ENCODE data around the gene PHF14.

Gene PHF14

GRCh38 chr7:11005202-11005601, 31.5 kb downstream of the PHF14 start:
- in situ Hi-C loops (cut with MboI; ENCODE audit: low pct_unique_long_range_greater_than_20kb, low sequenced_read_pairs, unreplicated experiment), result no loop called here
- DNase-seq (ENCODE audit: low spot score), result no peak
- no peak for TF ChIP-seq CTCF (IDR thresholded peaks at IDR 0.05; ENCODE audit: extremely low read depth, insufficient read depth, missing control alignments)

- in situ Hi-C loops (cut with MboI; ENCODE audit: low pct_unique_long_range_greater_than_20kb, low sequenced_read_pairs, unreplicated experiment), result no loop called here
- no peak for TF ChIP-seq CTCF (IDR thresholded peaks at IDR 0.05; ENCODE audit: extremely low read depth, insufficient read depth, missing control alignments)
- no peak for DNase-seq (ENCODE audit: low spot score)
These were observed 32.6 kb downstream of the PHF14 start for GRCh38 chr7:11006291-11006690.

- DNase-seq (ENCODE audit: low spot score), result no peak
- in situ Hi-C loops (cut with MboI; ENCODE audit: low pct_unique_long_range_greater_than_20kb, low sequenced_read_pairs, unreplicated experiment), result no loop called here
- TF ChIP-seq CTCF (IDR thresholded peaks at IDR 0.05; ENCODE audit: extremely low read depth, insufficient read depth, missing control alignments), result no peak
These were observed 36.0 kb downstream of the PHF14 start for GRCh38 chr7:11009631-11010030.

- TF ChIP-seq CTCF (IDR thresholded peaks at IDR 0.05; ENCODE audit: extremely low read depth, insufficient read depth, missing control alignments), result no peak
- in situ Hi-C loops (cut with MboI; ENCODE audit: low pct_unique_long_range_greater_than_20kb, low sequenced_read_pairs, unreplicated experiment), result no loop called here
- DNase-seq (ENCODE audit: low spot score), result no peak
These were observed 47.8 kb downstream of the PHF14 start for GRCh38 chr7:11021468-11021867.

GRCh38 chr7:11026452-11027359, 53.0 kb downstream of the PHF14 start:
- DNase-seq (ENCODE audit: low spot score), result no peak
- no peak for TF ChIP-seq CTCF (IDR thresholded peaks at IDR 0.05; ENCODE audit: extremely low read depth, insufficient read depth, missing control alignments)

GRCh38 chr7:11035661-11036060, 62.0 kb downstream of the PHF14 start:
- in situ Hi-C loops (cut with MboI; ENCODE audit: low pct_unique_long_range_greater_than_20kb, low sequenced_read_pairs, unreplicated experiment), result no loop called here
- no peak for TF ChIP-seq CTCF (IDR thresholded peaks at IDR 0.05; ENCODE audit: extremely low read depth, insufficient read depth, missing control alignments)
- no peak for DNase-seq (ENCODE audit: low spot score)

More at GRCh38 chr7:11026452-11027359, 53.0 kb downstream of the PHF14 start:
- in situ Hi-C loops (cut with MboI; ENCODE audit: low pct_unique_long_range_greater_than_20kb, low sequenced_read_pairs, unreplicated experiment), result no loop called here
